M059J (cell line): ENCODE data around the gene ZNF763. TPM values are rescaled to one million over a fixed set of nuclear protein-coding genes. Genes with fewer than 3 reads are reported as not detected.
A peak's percentile ranks its signal among the peaks of the same experiment; 100 is the strongest.
"Not testable (repeated sequence)": the region's sequence is repeated elsewhere in the genome, so short reads cannot be mapped to it uniquely, and the experiment has no call there.

Source experiments
- DNase-seq: peaks from one replicate; pipeline ENCODE4 v3.0.0-alpha.2; 2012; ENCODE audit warnings: low read depth
- total RNA-seq: library from RNA; depleted of rRNA; stranded (reverse); fragments of >200 nt; shearing (Covaris generic); gene quantifications from 2 replicates; pipeline ENCODE4 v1.2.3, GENCODE V29; 2014; rRNA removed

The ZNF763 gene
- 0.76 and 2.4 TPM in 2 replicates for total RNA-seq

DNA sequence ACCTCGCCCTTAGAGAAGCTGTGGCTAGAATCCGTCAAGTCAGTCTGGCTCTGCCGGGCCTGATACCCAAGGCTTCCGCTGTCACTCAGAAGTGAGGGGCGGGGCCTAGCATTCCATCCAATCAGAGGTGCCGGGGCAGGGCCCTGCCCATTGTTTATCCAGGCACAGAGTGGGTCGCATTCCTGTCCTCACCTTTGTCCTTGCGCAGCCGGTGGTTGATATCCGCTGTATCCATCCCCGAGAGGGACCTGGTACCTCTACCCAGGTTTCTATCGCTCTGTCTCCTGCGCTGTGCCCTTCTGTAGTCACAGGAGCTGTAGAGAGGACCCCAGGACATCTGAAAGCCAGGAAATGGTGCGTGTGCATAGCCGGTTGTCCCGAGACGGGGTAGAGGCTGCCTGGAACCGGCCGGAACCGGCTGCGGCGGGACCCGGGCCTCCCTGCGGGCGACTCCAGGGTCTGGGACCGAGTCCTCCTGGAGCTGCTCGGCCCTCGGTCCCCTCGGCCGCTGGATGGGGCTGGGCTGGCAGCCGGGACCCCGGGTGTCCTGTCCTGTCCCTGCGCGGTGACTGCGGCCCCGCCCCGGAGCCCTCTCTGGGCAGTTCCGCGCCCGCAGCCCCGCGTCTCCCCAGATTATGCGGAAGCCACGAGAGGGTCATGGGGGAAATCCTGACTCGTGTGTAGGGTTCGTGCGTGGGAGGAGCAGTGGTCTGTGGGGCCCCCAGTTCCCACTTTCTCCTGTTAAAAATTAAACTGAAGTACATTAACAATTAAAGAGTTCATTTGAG lies at the start of gene ZNF763:
Gene ZNF763 (plus strand): TSS at position 183 of the 788 bp plus-strand sequence. CDS start 169 bp downstream, at position 352.
- peak; percentile 89 for DNase-seq

DNA sequence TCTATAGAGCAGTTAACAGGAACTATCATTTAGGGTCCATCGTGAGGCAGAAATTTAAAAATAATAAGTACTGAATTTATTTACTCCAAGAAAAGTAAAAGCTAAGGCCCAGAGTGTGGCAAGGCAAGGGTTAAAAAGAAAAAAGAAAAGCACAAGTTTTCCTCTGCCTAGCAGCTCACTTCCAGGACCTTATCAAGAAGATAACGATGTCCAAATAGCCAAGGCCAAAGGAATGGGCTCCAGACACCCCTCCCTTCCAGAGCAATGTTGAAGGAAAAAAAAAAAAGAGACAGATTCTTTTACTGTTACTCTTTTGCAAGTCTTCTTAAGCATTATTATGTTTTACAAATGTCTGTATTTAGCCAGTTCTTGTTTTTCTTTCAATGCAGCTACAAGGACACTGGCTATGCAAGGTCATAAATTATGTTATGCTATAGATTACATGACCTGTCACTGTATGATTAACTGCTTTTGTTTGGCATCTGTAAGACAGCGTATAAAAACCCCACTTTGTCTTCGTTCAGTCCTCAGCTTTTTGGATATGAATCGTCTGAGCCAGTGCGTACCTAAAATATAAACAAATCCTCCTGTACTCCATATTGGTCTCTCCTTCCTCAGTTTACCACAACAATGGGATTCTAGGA lies 42.9 kb upstream of the ZNF763 start:
- DNase-seq = no peak

- DNase-seq = peak; percentile 94
These were observed 39.8 kb upstream of the ZNF763 start, which contains the start of gene ZNF700 for GRCh38 chr19:11924886-11925650. Gene ZNF700, plus strand, starts transcription at chr19:11925107. Its CDS starts 104 bp downstream, at chr19:11925211.

DNA sequence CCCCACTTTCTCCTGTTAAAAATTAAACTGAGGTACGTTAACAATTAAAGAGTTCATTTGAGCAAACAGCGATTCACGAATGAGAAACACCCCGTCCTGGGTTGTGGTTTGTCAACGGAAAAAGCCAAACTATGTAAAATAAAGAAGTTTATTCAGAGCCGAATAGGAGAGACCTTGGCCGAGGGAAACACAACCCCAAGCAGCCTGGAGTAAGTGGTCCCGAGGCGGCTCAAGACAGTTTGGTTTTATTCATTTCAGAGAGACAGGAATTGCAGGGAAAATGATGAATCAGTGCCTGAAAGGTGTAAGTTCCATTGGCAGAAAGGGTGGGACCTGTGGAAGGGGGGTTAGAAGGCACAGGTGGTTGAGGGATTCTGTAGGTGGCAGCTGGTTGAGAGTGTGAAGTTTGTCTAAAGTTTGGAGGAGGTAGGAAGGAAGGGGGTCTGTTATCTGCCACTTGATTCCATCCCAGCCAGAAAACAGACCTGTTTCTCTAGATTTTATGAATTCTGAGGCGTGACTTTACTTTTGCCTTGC lies 39.1 kb upstream of the ZNF763 start:
- not testable (repeated sequence) for DNase-seq

DNA sequence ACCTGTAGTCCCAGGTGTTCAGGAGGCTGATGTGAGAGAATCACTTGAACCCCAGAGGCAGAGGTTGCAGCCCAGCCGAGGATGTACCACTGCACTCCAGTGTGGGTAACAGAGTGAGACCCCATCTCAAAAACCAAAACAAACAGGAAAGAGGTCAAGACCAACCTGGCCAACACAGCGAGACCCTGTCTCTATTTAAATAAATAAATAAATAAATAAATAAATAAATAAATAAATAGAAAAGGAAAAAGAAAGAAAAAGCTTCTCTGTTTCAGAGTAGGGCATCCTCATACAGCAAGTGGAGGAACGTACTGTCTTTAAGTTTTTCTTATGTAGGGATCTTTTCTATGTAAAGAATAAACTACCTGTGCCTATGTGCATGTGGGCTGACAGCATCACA lies 37.6 kb upstream of the ZNF763 start:
- no peak for DNase-seq

GRCh38 chr19:11931051-11931450 lies 33.8 kb upstream of the ZNF763 start:
- peak; percentile 65 for DNase-seq

DNA sequence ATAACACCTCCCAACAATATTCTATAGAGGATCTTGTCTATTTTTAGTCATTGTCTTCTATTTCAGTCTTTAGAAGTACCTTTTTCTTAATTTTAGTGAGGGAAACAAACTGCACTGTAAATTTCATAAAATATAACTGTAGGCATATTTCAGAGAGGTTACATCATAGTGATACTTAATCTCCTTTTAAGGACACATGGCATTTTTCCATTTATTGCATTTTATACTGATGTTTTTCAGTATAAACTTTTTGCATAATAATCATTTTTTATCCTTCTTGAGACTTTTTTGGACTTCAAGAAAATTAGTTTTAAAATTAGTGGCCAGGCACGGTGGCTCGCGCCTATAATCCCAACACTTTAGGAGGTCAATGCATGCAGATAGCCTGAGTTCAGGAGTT lies 33.3 kb upstream of the ZNF763 start:
- no peak for DNase-seq

- not testable (repeated sequence) for DNase-seq
These were observed 29.0 kb upstream of the ZNF763 start for GRCh38 chr19:11935829-11936228.

- DNase-seq = not testable (repeated sequence)
These were observed 26.5 kb upstream of the ZNF763 start for GRCh38 chr19:11938383-11938782.

DNA sequence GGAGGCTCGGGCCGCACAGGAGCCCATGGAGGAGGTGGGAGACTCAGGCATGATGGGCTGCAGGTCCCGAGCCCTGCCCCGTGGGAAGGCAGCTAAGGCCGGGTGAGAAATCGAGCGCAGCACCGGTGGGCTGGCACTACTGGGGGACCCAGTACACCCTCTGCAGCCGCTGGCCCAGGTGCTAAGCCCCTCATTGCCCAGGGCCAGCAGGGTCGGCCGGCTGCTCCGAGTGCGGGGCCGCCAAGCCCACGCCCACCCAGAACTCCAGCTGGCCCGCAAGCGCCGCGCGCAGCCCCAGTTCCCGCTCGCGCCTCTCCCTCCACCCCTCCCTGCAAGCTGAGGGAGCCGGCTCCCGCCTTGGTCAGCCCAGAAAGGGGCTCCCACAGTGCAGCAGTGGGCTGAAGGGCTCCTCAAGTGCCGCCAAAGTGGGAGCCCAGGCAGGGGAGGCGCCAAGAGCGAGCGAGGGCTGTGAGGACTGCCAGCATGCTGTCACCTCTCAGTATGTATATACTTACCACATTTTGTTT lies 23.4 kb upstream of the ZNF763 start:
- not testable (repeated sequence) for DNase-seq

DNA sequence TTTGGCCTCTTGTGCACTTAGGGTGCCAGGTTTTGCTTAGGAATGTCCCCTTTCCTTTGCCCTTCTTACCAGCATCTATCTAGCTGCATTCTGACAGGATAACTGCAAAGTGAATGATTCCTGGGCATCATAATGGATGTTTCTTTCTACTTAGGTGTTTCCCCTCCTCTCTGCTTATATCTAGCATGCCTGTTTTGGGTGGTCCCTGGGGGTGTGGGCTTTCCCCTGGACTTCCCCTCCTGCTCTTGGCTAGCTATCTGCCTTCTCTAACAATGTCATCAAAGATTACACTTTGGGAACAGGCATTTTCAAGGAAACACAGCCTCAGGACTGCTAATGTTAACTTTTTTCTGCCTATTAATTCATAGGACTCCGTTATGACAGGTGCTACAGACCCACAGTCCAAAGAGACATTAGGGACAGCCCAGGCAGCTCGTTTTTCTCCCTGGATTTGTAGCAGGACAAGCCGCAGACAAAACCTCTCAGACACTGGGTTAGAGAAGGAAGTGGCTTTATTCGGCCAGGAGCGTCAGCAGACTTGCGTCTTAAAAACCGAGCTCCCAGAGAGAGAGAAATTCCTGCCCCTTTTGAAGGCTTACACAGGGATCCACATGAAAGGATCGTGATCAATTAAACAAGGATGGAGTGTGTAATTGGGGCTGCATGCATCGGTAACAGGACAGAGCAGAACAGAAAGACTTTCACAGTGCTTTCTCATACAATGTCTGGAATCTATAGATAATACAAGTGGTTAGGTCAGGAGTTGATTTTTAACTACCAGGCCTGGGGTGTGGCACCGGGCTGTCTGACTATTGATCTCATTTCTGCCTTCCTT lies 22.6 kb upstream of the ZNF763 start:
- no peak for DNase-seq

DNA sequence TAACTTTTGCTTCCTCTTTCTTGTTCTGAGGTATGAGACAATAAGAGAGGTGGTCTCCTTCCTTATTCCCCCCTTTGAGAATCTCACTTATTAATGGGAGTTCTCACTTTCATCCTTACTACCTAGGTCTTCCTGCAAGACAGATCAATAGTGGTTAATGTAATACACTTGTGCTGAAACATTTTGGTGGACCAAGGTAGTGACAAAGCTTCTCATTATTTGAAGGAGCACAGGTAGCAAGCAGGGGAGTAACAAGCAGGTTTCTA lies 22.1 kb upstream of the ZNF763 start:
- peak; percentile 24 for DNase-seq

GRCh38 chr19:11944656-11945055 lies 20.2 kb upstream of the ZNF763 start:
- DNase-seq = no peak

GRCh38 chr19:11948646-11949045 lies 16.2 kb upstream of the ZNF763 start:
- no peak for DNase-seq

GRCh38 chr19:11949201-11949600 lies 15.6 kb upstream of the ZNF763 start:
- DNase-seq = peak; percentile 24

DNA sequence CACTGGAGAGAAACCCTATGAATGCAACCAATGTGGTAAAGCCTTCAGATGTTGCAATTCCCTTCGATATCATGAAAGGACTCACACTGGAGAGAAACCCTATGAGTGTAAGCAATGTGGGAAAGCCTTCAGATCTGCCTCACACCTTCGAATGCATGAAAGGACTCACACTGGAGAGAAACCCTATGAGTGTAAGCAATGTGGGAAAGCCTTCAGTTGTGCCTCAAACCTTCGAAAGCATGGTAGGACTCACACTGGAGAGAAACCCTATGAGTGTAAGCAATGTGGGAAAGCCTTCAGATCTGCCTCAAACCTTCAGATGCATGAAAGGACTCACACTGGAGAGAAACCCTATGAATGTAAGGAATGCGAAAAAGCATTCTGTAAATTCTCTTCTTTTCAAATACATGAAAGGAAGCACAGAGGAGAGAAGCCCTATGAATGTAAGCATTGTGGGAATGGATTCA lies 15.2 kb upstream of the ZNF763 start:
- peak; percentile 10 for DNase-seq

- DNase-seq = no peak
These were observed 14.5 kb upstream of the ZNF763 start for GRCh38 chr19:11950312-11950711.

- DNase-seq = peak; percentile 58
These were observed 1.1 kb upstream of the ZNF763 start for GRCh38 chr19:11963566-11964355.

GRCh38 chr19:11964496-11964857 lies 363 bp upstream of the ZNF763 start:
- no peak for DNase-seq

DNA sequence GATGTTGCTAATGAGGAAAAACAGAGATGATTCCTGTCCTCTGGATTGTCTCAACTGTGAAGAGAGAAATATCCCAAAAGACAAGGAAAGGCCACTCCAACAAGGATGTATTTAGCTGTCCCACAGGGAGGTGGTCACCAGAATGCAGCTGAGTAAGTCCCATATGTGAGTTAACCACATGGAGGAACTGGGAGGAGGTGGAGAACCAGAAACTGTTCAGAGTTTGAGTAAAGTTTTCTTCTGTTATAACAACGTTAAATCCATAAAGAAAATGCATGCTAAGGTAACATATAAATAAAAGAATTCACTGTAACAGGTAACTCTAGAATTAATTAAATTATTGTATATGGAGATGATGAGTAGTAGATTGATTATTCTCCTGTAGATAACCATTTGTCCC lies 5.3 kb downstream of the ZNF763 start:
- DNase-seq = no peak
